Endothelial cell of umbilical vein (primary cell): ENCODE measurements around the gene QSOX2. TPM values are rescaled to one million over a fixed set of nuclear protein-coding genes. Genes with fewer than 3 reads are reported as not detected.

Source experiments
- BruUV-seq: library from RNA; stranded (reverse); fragments of 400-500 nt; replicated peaks from 2 replicates; lab custom pipeline; 2021; lab: Mats Ljungman, UMichigan
- CTCF ChIA-PET: fragments of 300-600, 350-600 bp; sonication (Branson Sonifier 250); formaldehyde crosslinking; loops from one replicate; lab custom pipeline; 2021; ENCODE audit warnings: antibody characterized with exemption, inconsistent platforms; lab: Charles Lee
- POLR2A ChIA-PET: fragments of 300-600, 350-600 bp; sonication (Branson Sonifier 250); formaldehyde crosslinking; loops from one replicate; lab custom pipeline; 2021; ENCODE audit warnings: antibody characterized with exemption, inconsistent platforms; lab: Charles Lee
- DNase-seq: peaks from one replicate; pipeline ENCODE4 v3.0.0-alpha.2; 2011; ENCODE audit warnings: low read depth, low spot score
- FAIRE-seq: peaks from 2 replicates; lab custom pipeline; 2011; peaks lifted over from hg19 to GRCh38; lab: Jason Lieb, UNC
- H2AFZ ChIP-seq: 2 replicates; pipeline ENCODE4 v1.6.0; 2012; ENCODE audit warnings: low read depth, low read length, control low read depth, inconsistent platforms
- H3K27ac ChIP-seq: 2 replicates; pipeline ENCODE4 v1.5.1; 2011; ENCODE audit warnings: low read depth, mild to moderate bottlenecking, control low read depth, low read length, moderate library complexity; ENCODE audit not compliant: insufficient read depth
- H3K27me3 ChIP-seq, 2 experiments: 2 replicates each; pipeline versions ENCODE4 v1.6.0 to v1.6.1; 2011; ENCODE audit warnings: low read length in 2 of 2, mixed read lengths in 1 of 2; ENCODE audit not compliant: control insufficient read depth in 2 of 2, insufficient read depth in 2 of 2
- H3K36me3 ChIP-seq, 2 experiments: 2 replicates in 1 of 2; 3 replicates in 1 of 2; pipeline ENCODE4 v1.5.1; 2011; ENCODE audit warnings: low read length in 2 of 2, mild to moderate bottlenecking in 1 of 2, moderate library complexity in 1 of 2; ENCODE audit not compliant: control insufficient read depth in 2 of 2, insufficient read depth in 2 of 2; ENCODE audit errors: extremely low read depth in 1 of 2
- H3K4me1 ChIP-seq: 3 replicates; pipeline ENCODE4 v1.5.1; 2011; ENCODE audit warnings: mild to moderate bottlenecking, low read length; ENCODE audit not compliant: control insufficient read depth, insufficient read depth; ENCODE audit errors: extremely low read depth
- H3K4me2 ChIP-seq: 2 replicates; pipeline ENCODE4 v1.6.1; 2011; ENCODE audit warnings: low read length, control low read depth, mixed read lengths; ENCODE audit not compliant: insufficient read depth
- H3K4me3 ChIP-seq, 3 experiments: fragments of 200-600 bp in 1 of 3; sonication (generic), shearing (Covaris generic) in 1 of 3; replicated peaks in 1 of 3; 2 replicates each; pipeline ENCODE4 v1.5.1; 2011 to 2016; ENCODE audit warnings: control low read depth in 3 of 3, low read length in 3 of 3, mild to moderate bottlenecking in 2 of 3, inconsistent platforms in 1 of 3, low read depth in 1 of 3, moderate library complexity in 1 of 3; ENCODE audit not compliant: insufficient read depth in 1 of 3
- H3K79me2 ChIP-seq: 2 replicates; pipeline ENCODE4 v1.6.0; 2012; ENCODE audit warnings: low read length, inconsistent platforms; ENCODE audit not compliant: control insufficient read depth, insufficient read depth
- H3K9ac ChIP-seq: replicated peaks from 2 replicates; pipeline ENCODE3; 2011; ENCODE audit warnings: low read length, control low read depth; ENCODE audit not compliant: insufficient read depth; ENCODE audit errors: extremely low read depth
- H3K9me1 ChIP-seq: replicated peaks from 3 replicates; pipeline ENCODE4 v1.6.0; 2011; ENCODE audit warnings: mild to moderate bottlenecking, low read length; ENCODE audit not compliant: control insufficient read depth, insufficient read depth; ENCODE audit errors: extremely low read depth
- H3K9me3 ChIP-seq: replicated peaks from 2 replicates; pipeline ENCODE4 v1.5.1; 2012; ENCODE audit warnings: low read length, inconsistent platforms; ENCODE audit not compliant: control insufficient read depth, insufficient read depth
- H4K20me1 ChIP-seq: replicated peaks from 2 replicates; pipeline ENCODE3; 2011; ENCODE audit warnings: mild to moderate bottlenecking, low read length; ENCODE audit not compliant: control insufficient read depth, insufficient read depth; ENCODE audit errors: extremely low read depth
- EZH2 ChIP-seq: IDR thresholded peaks from 2 replicates; pipeline ENCODE4 v1.6.1; 2012; ENCODE audit warnings: borderline replicate concordance, low read depth, mild to moderate bottlenecking, moderate library complexity, low read length, inconsistent platforms; ENCODE audit not compliant: severe bottlenecking
- FOS ChIP-seq: IDR thresholded peaks from 2 replicates; pipeline ENCODE4 v1.6.1; 2011; ENCODE audit warnings: mild to moderate bottlenecking, low read length, moderate library complexity, borderline replicate concordance; ENCODE audit not compliant: insufficient read depth
- GATA2 ChIP-seq: IDR thresholded peaks from 2 replicates; pipeline ENCODE4 v1.7.0; 2011; ENCODE audit warnings: low read depth, mild to moderate bottlenecking, moderate library complexity, mixed read lengths, low read length; ENCODE audit not compliant: insufficient read length, insufficient read depth
- JUN ChIP-seq: IDR thresholded peaks from 2 replicates; pipeline ENCODE4 v1.6.1; 2011; ENCODE audit warnings: borderline replicate concordance, low read depth; ENCODE audit not compliant: insufficient read length, insufficient read depth
- MYC ChIP-seq: IDR thresholded peaks from one replicate; pipeline ENCODE4 v1.6.1; 2011; ENCODE audit warnings: mild to moderate bottlenecking, low read depth, low read length
- POLR2A ChIP-seq: IDR thresholded peaks from 2 replicates; pipeline ENCODE4 v1.6.1; 2012; ENCODE audit warnings: low read depth, mild to moderate bottlenecking, control low read depth, low read length
- POLR2AphosphoS5 ChIP-seq: IDR thresholded peaks from 2 replicates; pipeline ENCODE4 v1.6.1; 2012; ENCODE audit warnings: low read depth, mild to moderate bottlenecking, control low read depth, low read length, moderate library complexity; ENCODE audit not compliant: insufficient read depth
- dilution Hi-C: fragments of 300-500 bp; cut with MboI; formaldehyde crosslinking; loops from one replicate; pipeline ENCODE4 v1.15.0; 2019; ENCODE audit warnings: low sequenced_read_pairs; ENCODE audit not compliant: extremely low pct_ligation_motif_present
- intact Hi-C: fragments of 100-400 bp; cut with micrococcal nuclease; formaldehyde crosslinking; loops from one replicate; pipeline ENCODE4 v1.10.0; 2022
- polyA plus RNA-seq, 4 experiments: library from polyadenylated mRNA; depleted of rRNA in 3 of 4; stranded (reverse) in 3 of 4; unstranded in 1 of 4; fragments of >200 nt; gene quantifications; 2 replicates each; pipeline versions ENCODE4 v1.2.1 to v1.2.3, GENCODE V29; 2011 to 2012; ENCODE audit warnings: missing spikeins in 1 of 4
- total RNA-seq: library from RNA; stranded (reverse); gene quantifications from 2 replicates; pipeline ENCODE4 v1.2.3, GENCODE V29; 2021
- TF ChIP-seq, protein P1 (sequence below): IDR thresholded peaks from 2 replicates; pipeline ENCODE4 v1.6.1; 2011; ENCODE audit not compliant: insufficient read depth, insufficient read length
- TF ChIP-seq, protein P2 (sequence below), 2 donors: IDR thresholded peaks; 1 replicate in 1 of 2; 2 replicates in 1 of 2; pipeline ENCODE4 v1.5.1; 2011; ENCODE audit warnings: low read length in 2 of 2, mild to moderate bottlenecking in 2 of 2, moderate library complexity in 2 of 2, control low read depth in 1 of 2, inconsistent platforms in 1 of 2, low read depth in 1 of 2; ENCODE audit not compliant: insufficient read depth in 1 of 2; ENCODE audit errors: extremely low read depth in 1 of 2

QSOX2 gene
- total and polyA plus RNA-seq, 2 donors (not counting 3 experiments of a cell fraction or from before 2014, with no cell fraction given): 16.4 to 23.4 TPM

DNA sequence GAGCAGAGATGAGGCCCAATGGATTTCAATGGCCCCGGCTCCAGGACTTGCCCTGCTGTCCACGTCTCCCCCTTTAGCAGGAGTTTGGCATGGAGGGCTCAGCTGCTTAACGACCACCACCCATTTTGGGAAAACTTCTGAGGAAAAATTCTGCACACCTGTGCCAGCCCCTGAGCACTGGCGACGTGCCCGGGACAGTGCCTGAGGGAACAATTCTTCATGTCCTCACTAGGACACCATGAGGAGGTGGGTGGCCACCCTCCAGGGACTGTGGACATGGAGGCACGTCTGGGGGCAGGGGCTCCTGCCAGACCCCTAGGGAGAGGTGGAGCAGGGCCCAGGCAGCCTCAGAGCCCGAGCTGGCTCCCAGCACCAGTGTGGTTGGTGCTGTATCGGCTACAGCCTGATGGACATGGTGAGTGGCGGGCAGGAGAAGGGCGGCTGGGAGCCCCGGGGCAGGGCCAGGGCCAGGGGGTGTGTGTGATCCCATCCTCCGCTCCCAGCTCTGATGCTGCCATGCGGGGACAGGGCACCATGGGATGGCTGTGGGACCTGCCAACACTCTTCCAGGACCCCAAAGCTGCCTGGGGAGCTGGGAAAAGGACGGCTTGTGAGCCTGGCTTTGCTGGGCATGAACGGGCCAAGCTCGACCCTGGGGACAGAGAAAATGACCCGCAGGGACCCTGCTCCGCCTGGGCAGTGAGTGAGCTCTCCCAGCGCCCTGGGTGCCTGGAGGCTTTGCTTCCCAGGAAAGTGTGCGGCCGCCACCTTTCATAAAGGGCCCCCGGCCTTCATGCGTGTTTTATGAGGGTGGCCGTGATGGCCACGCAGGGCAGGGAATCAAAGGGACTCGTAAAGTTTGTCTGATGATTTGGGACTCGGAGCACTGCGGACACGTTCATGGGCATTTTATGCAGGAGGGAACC is 3.6 kb upstream of the QSOX2 start:
- Histone ChIP-seq H3K4me1 (peaks cover 9% of the 10 kb centered on the region), H3K9ac (no peak overlapping the region), H3K79me2 (peaks cover 7% of the 10 kb centered on the region), H3K4me3 (no peak overlapping the region), H3K36me3 (no peaks in the 10 kb centered on the region), H4K20me1 (no peaks in the 10 kb centered on the region), H3K4me2 (no peak overlapping the region), H3K27ac (no peak overlapping the region), H2AFZ (no peak overlapping the region), H3K9me3 (no peaks in the 10 kb centered on the region), H3K9me1 (no peaks in the 10 kb centered on the region), H3K27me3 (peaks cover 0 to 6% of the 10 kb centered on the region in 2 experiments)
- POLR2A ChIA-PET: no interaction called here
- TF ChIP-seq POLR2AphosphoS5 (no peak), MYC (no peak), EZH2 (no peak), GATA2 (no peak), FOS (no peak), JUN (no peak), POLR2A (no peak)
- TF ChIP-seq, protein P1, sequence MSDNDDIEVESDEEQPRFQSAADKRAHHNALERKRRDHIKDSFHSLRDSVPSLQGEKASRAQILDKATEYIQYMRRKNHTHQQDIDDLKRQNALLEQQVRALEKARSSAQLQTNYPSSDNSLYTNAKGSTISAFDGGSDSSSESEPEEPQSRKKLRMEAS: no peak
- TF ChIP-seq, protein P2, sequence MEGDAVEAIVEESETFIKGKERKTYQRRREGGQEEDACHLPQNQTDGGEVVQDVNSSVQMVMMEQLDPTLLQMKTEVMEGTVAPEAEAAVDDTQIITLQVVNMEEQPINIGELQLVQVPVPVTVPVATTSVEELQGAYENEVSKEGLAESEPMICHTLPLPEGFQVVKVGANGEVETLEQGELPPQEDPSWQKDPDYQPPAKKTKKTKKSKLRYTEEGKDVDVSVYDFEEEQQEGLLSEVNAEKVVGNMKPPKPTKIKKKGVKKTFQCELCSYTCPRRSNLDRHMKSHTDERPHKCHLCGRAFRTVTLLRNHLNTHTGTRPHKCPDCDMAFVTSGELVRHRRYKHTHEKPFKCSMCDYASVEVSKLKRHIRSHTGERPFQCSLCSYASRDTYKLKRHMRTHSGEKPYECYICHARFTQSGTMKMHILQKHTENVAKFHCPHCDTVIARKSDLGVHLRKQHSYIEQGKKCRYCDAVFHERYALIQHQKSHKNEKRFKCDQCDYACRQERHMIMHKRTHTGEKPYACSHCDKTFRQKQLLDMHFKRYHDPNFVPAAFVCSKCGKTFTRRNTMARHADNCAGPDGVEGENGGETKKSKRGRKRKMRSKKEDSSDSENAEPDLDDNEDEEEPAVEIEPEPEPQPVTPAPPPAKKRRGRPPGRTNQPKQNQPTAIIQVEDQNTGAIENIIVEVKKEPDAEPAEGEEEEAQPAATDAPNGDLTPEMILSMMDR (IDR thresholded peaks at IDR 0.05; ENCODE audit: extremely low read depth in 1 of 2, insufficient read depth in 1 of 2, low read depth in 1 of 2, low read length in 2 of 2): no peak
- CTCF ChIA-PET: interaction anchor here (1.2 to 1.9 kb wide), 3 partner anchors 9 to 21 kb away, joined by 3 to 4 read pairs (median 3); no protein-coding TSS in a partner anchor
- dilution Hi-C loops (no loop called here), intact Hi-C loops (no loop called here)
- DNase-seq (no peak), FAIRE-seq (no peak)
- no TSS peak for BruUV-seq
